Activated CD8-positive, alpha-beta memory T cell treated with anti-CD3 and anti-CD28 coated beads, Interleukin-2, amount 50 U/mL, for 24 hours (primary cell): ENCODE results near the gene RNU1-2.
"Not testable (repeated sequence)": the region's sequence is repeated elsewhere in the genome, so short reads cannot be mapped to it uniquely, and the experiment has no call there.

Experiments
- DNase-seq: peaks from one replicate; pipeline ENCODE4 v3.0.0-alpha.2; 2020; ENCODE audit errors: extremely low read depth

The RNU1-2 gene

DNA sequence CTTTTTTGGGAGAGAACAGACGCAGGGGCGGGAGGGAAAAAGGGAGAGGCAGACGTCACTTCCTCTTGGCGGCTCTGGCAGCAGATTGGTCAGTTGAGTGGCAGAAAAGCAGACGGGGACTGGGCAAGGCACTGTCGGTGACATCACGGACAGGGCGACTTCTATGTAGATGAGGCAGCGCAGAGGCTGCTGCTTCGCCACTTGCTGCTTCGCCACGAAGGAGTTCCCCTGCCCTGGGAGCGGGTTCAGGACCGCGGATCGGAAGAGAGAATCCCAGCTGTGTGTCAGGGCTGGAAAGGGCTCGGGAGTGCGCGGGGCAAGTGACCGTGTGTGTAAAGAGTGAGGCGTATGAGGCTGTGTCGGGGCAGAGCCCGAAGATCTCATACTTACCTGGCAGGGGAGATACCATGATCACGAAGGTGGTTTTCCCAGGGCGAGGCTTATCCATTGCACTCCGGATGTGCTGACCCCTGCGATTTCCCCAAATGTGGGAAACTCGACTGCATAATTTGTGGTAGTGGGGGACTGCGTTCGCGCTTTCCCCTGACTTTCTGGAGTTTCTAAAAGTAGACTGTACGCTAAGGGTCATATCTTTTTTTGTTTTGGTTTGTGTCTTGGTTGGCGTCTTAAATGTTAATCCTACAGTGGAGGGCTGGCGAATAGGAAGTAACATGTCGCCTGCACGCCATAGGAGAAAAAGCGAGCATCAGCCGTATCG, at the start of gene RNU1-2:
Gene RNU1-2, plus strand, starts transcription at position 383 of the 718 bp plus-strand sequence.
- peak; percentile 65 for DNase-seq

DNA sequence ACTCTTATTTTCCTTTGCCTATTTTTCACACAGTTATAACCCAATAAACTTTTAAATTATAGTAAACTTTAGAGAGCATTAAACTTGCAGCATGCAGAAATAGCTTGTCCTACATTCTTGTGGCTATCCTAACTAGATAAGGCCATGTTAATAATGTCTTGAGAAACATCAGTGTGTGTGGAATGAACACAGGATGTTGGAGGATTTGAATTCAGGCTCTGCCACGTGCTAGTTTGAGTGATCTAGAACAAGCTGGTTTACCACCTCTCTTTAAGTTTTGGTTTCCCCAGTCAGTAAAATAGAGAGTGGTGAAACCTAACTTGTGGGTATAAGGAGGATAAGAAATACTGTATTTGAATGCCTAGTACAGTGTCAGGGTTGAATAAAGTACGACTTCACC, 39.6 kb upstream of the RNU1-2 start:
- DNase-seq = not testable (repeated sequence)

- DNase-seq = not testable (repeated sequence)
Observed at GRCh38 chr1:16859167-16860041, 36.4 kb upstream of the RNU1-2 start.

DNA sequence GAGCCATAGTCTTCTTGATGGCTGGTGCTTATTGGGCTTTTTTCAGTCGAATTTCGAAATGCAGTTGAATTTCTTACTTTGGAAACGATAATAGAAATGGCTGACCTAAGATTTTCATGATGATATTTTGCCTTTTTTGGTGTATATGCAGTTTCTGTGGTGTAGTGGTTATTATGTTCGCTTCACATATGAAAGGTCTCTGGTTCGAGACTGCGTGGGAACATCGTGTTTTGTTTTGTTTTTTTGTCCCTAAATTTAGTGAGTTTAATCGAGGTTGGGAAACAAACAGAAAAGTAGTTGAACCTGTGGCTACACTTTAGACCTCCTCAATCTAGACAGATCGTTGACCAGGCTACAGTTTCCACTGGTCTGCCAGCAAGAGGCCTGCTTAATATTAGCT, 35.7 kb upstream of the RNU1-2 start:
- not testable (repeated sequence) for DNase-seq

GRCh38 chr1:16861832-16862245, 33.9 kb upstream of the RNU1-2 start:
- DNase-seq = not testable (repeated sequence)

DNA sequence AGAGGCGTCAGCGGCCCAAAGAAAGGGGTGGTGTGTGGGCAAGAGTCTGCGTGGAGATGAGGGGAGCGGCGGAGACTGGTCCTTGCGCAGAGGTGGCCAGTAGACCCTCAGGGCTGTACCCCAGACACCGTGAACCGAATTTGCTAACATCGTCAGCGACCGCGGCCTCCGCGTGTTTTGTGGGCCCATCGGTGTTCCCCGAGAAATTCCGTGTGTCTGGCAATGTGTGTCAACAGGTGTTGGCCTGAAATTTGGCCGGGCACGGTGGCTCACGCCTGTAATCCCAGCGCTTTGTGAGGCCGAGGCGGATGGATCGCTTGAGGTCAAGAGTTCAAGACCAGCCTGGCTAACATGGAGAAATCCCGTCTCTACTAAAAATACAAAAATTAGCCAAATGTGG, 33.4 kb upstream of the RNU1-2 start:
- DNase-seq = not testable (repeated sequence)

GRCh38 chr1:16863024-16863423, 32.8 kb upstream of the RNU1-2 start:
- DNase-seq = not testable (repeated sequence)

DNA sequence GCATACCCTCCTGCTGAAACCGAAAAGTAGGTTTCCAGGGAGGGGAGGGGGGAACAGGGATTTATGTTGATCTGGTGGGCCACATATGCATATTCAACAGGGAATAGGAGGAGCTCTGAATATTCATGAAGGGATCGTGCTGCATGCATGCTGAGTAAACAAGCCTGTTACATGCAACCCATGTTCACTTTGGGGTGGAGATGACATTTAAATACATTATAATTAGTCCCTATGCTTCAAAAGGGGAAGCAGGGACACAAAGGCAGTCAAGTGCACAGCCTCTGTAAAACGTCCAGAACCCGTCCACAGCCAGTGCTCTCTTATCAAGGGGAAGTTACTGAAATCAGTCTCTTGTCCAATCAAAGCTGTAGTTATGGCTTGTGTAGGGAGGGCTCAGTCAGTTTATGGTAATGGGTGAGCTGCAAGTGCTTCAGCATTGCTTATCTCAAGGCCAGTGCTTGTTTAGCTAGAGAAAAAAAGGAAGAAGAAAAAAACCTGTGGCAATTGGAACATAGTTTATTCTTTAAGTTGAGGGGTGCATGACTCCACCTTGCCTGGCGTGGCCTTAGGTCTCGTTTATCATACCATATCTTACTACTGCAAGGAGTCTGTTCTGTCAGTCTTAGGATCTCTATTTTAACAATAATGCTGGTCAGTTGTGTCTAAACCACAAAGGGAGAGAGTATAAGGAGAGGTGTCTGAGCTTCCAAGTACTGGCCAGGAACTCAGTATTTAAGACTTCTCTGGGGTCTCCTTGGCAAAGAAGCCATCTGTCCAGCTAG, 28.7 kb upstream of the RNU1-2 start:
- DNase-seq = not testable (repeated sequence)

DNA sequence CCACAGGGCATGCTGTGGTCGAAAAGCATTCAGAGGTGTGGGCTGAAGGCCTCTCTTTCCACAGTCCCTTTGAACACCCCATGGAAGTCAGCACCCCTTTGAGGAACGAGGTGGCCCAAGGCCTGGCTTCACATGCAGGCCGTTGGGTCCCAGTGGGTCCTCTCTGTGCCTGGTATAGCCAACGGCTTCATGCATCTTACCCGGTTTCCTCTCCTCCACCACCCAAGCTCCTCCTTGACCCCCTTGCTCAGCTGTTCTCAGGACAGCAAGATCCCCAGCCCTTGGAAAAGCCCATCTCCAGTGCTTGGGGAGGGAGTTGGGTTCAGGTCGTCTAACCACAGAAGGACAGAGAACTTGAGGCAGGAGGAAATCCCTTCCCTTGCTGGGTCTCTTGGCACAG, 27.0 kb upstream of the RNU1-2 start:
- not testable (repeated sequence) for DNase-seq

DNA sequence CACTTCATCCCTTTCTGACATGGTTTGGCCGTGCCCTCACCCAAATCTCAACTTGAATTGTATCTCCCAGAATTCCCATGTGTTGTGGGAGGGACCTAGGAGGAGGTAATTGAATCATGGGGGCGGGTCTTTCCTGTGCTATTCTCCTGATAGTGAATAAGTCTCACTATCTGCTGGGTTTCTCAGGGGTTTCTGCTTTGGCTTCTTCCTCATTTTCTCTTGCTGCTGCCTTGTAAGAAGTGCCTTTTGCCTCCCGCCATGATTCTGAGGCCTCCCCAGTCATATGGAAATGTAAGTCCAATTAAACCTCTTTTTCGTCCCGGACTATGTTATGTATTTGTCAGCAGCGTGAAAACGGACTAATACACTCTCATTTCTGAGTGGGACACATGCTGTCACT, 25.8 kb upstream of the RNU1-2 start:
- not testable (repeated sequence) for DNase-seq

GRCh38 chr1:16871171-16871570, 24.6 kb upstream of the RNU1-2 start:
- not testable (repeated sequence) for DNase-seq

GRCh38 chr1:16872152-16873075, 23.4 kb upstream of the RNU1-2 start:
- DNase-seq = not testable (repeated sequence)

DNA sequence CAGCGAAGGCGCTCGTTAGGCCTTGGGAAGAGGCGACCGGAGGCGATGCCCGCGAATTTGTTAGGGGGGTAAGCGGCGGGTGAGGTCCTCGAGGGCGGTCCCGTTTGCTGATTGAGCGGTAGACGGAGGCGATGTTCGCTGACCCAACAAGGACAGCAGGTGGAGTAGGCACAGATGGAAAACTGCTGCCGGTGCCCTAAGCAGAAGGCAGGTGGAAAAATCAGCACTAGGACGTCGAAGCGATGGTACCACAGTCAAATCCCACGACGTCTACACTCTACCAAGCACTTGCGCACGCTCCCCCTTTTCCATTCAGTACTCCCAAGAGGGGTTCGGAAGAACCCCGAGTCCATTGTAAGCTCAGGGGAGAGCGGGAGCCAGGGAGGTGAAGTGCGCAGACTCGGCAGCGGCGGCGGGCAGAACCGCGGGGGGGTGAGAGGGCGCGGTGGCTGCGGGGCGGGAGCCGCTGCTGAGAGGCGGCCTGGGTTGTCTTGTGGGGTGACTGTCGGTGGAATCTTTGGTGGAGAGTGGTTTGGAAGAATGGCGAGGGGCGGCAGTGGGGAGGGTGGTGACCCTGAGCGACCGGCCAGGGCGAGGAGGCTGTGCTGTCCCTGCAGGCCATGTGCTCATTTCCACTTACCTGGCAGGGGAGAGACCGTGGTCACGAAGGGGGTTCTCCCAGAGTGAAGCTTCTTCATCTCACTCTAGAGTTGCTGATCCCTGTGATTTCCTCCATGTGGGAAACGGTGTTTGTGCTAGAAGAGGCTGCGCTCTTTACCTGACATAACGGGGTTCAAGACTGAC, 22.5 kb upstream of the RNU1-2 start:
- DNase-seq = not testable (repeated sequence)

- not testable (repeated sequence) for DNase-seq
Observed at GRCh38 chr1:16874968-16875765, 20.6 kb upstream of the RNU1-2 start.

- DNase-seq = not testable (repeated sequence)
Observed at GRCh38 chr1:16881742-16882141, 14.0 kb upstream of the RNU1-2 start.

- no peak for DNase-seq
Observed at GRCh38 chr1:16882986-16883385, 12.8 kb upstream of the RNU1-2 start.

GRCh38 chr1:16884487-16884886, 11.3 kb upstream of the RNU1-2 start:
- DNase-seq = not testable (repeated sequence)

- DNase-seq = no peak
Observed at GRCh38 chr1:16886860-16887605, 8.7 kb upstream of the RNU1-2 start.
